Transverse colon (tissue), 4 donors: ENCODE results near the gene TMCO1. TPM values are rescaled to one million over a fixed set of nuclear protein-coding genes. Genes with fewer than 3 reads are reported as not detected.
"Not testable (repeated sequence)": the region's sequence is repeated elsewhere in the genome, so short reads cannot be mapped to it uniquely, and the experiment has no call there.

Experiments used
- DNase-seq: peaks from one replicate; pipeline ENCODE4 v3.0.0-alpha.2; 2019
- H3K27ac ChIP-seq, 4 donors: fragments of 200-600 bp; sonication (generic); 2 replicates each; pipeline ENCODE4 v1.5.1; 2016 to 2018; ENCODE audit warnings: inconsistent platforms in 4 of 4
- H3K27me3 ChIP-seq: fragments of 200-600 bp; sonication (generic); 2 replicates; pipeline ENCODE4 v1.5.1; 2017; ENCODE audit warnings: inconsistent platforms
- H3K36me3 ChIP-seq, 4 donors: fragments of 200-600 bp; sonication (generic); 2 replicates each; pipeline ENCODE4 v1.5.1; 2017 to 2019; ENCODE audit warnings: inconsistent platforms in 4 of 4
- H3K4me1 ChIP-seq, 4 donors: fragments of 200-600 bp; sonication (generic); 2 replicates each; pipeline ENCODE4 v1.5.1; 2017 to 2020; ENCODE audit warnings: inconsistent platforms in 4 of 4
- H3K4me3 ChIP-seq, 4 donors: fragments of 200-600 bp; sonication (generic); 1 replicate in 1 of 4; 2 replicates in 3 of 4; pipeline versions ENCODE4 v1.5.1 to v1.6.1; 2017 to 2019; ENCODE audit warnings: inconsistent platforms in 4 of 4
- H3K9me3 ChIP-seq, 2 donors: fragments of 200-600 bp; sonication (generic); 2 replicates each; pipeline ENCODE4 v1.5.1; 2017 to 2019; ENCODE audit warnings: inconsistent platforms in 2 of 2
- EP300 ChIP-seq: sonication (generic); formaldehyde crosslinking; IDR thresholded peaks from one replicate; pipeline ENCODE4 v1.6.1; 2017; ENCODE audit warnings: antibody characterized with exemption, low read depth
- POLR2A ChIP-seq: fragments of 450-650 bp; IDR thresholded peaks from one replicate; pipeline ENCODE4 v1.6.1; 2016; ENCODE audit warnings: antibody characterized with exemption, mild to moderate bottlenecking, moderate library complexity
- POLR2AphosphoS5 ChIP-seq, 3 donors: sonication (generic); formaldehyde crosslinking; IDR thresholded peaks; one replicate each; pipeline ENCODE4 v1.6.1; 2016; ENCODE audit warnings: antibody characterized with exemption in 3 of 3
- WGBS, 2 donors: methylation state at CpG; one replicate each; pipeline ENCODE4 v1.1.5; 2018; ENCODE audit warnings: low coverage in 1 of 2; 5-methylcytosine and 5-hydroxymethylcytosine counted together
- in situ Hi-C, 4 donors: fragments of 200-750 bp; cut with MboI; loops; one replicate each; pipeline versions ENCODE4 v1.15.0 to v1.15.1; 2017; ENCODE audit warnings: low sequenced_read_pairs in 3 of 4, low pct_ligation_motif_present in 1 of 4, low pct_unique_long_range_greater_than_20kb in 1 of 4
- intact Hi-C: fragments of 100-400 bp; cut with DNase I; formaldehyde crosslinking; loops from one replicate; pipeline ENCODE4 v1.15.1; 2023; ENCODE audit warnings: low total_unique reads
- total RNA-seq, 4 donors: library from RNA; depleted of rRNA; stranded (reverse); fragments of >200 nt; gene quantifications; one replicate each; pipeline ENCODE4 v1.1.0, GENCODE V29; 2016
- TF ChIP-seq, protein P1 (sequence below), 5 experiments: fragments of 200-600 bp in 3 of 5; fragments of 450-650 bp in 2 of 5; sonication (generic) in 3 of 5; IDR thresholded peaks; 1 replicate in 2 of 5; 2 replicates in 3 of 5; pipeline ENCODE4 v1.5.1; 2016 to 2017; ENCODE audit warnings: antibody characterized with exemption in 5 of 5, inconsistent platforms in 3 of 5, mild to moderate bottlenecking in 2 of 5, moderate library complexity in 1 of 5

TMCO1 gene
- total RNA-seq, 4 donors from 2014 or later: 28.3 to 180 (median 128) TPM

DNA sequence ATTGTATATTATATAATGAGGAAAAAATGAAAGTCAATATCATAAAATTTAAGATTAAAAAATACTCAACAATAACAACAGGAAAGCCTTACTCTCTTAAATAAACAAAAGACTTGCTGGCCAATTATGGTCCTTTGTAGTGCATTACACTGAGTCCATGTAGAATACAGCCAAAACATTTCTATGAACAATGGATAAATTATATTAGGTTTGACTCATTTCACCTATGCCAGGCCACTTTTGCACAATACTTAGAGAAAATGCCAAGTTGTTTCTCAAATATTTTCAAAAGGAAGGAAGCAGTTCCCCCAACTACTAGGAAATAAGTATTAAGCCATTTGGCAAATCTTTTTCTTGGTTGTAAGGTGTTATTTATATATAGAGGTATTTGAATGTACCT, 38.9 kb upstream of the TMCO1 start:
- no peak for DNase-seq
- Histone ChIP-seq H3K27ac (no peak overlapping the region), H3K27me3 (no peaks in the 10 kb centered on the region), H3K4me1 (no peaks in the 10 kb centered on the region), H3K4me3 (no peak overlapping the region), H3K9me3 (no peaks in the 10 kb centered on the region), H3K36me3 (no peaks in the 10 kb centered on the region)
- intact Hi-C loops: no loop called here
- no peak for TF ChIP-seq POLR2A
- no peak for TF ChIP-seq EP300
- TF ChIP-seq, protein P1, sequence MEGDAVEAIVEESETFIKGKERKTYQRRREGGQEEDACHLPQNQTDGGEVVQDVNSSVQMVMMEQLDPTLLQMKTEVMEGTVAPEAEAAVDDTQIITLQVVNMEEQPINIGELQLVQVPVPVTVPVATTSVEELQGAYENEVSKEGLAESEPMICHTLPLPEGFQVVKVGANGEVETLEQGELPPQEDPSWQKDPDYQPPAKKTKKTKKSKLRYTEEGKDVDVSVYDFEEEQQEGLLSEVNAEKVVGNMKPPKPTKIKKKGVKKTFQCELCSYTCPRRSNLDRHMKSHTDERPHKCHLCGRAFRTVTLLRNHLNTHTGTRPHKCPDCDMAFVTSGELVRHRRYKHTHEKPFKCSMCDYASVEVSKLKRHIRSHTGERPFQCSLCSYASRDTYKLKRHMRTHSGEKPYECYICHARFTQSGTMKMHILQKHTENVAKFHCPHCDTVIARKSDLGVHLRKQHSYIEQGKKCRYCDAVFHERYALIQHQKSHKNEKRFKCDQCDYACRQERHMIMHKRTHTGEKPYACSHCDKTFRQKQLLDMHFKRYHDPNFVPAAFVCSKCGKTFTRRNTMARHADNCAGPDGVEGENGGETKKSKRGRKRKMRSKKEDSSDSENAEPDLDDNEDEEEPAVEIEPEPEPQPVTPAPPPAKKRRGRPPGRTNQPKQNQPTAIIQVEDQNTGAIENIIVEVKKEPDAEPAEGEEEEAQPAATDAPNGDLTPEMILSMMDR (IDR thresholded peaks at IDR 0.05): no peak
- no peak for TF ChIP-seq POLR2AphosphoS5 (IDR thresholded peaks at IDR 0.05)
- in situ Hi-C loops: no loop called here

DNA sequence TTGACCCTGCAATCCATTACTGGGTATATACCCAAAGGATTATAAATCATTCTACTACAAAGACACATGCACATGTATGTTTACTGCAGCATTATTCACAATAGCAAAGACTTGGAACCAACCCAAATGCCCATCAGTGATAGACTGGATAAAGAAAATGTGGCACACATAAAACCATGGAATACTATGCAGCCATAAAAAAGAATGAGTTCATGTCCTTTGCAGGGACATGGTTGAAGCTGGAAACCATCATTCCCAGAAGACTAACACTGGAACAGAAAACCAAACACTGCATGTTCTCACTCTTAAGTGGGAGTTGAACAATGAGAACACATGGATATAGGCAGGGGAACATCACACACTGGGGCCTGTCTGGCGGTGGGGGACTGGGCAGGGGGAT, 35.8 kb upstream of the TMCO1 start:
- DNase-seq, H3K27me3 ChIP-seq, H3K4me3 ChIP-seq, H3K36me3 ChIP-seq, in situ Hi-C loops, H3K27ac ChIP-seq, intact Hi-C loops, H3K9me3 ChIP-seq, H3K4me1 ChIP-seq: not testable (repeated sequence)
- WGBS, 2 donors: 76 to 83% methylated on average over 1 of the region's 1 CpG

DNA sequence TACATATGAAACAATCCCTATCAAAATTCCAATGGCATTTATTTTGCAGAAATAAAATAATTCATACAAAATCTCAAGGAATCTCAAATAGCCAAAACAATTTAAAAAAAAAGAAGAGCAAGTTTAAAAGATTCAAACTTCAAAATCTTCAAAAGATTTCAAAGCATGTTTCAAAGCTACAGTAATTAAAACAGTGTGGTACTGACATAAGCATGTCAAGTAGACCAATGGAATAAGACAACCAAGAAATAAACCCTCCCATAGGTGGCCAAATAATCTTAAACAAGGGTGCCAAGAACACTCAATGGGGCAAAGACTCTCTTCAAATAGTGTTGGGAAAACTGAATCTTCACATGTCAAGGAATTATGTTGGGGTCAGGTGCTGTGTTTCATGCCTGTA, 30.7 kb upstream of the TMCO1 start:
- in situ Hi-C loops: no loop called here
- Histone ChIP-seq H3K27me3 (no peaks in the 10 kb centered on the region), H3K9me3 (peaks cover 5 to 13% of the 10 kb centered on the region in 2 donors), H3K27ac (no peak overlapping the region), H3K36me3 (no peaks in the 10 kb centered on the region), H3K4me1 (no peaks in the 10 kb centered on the region), H3K4me3 (no peak overlapping the region)
- intact Hi-C loops: no loop called here
- DNase-seq: no peak
- TF ChIP-seq EP300: no peak
- no peak for TF ChIP-seq POLR2A
- TF ChIP-seq, protein P1 (IDR thresholded peaks at IDR 0.05): no peak
- no peak for TF ChIP-seq POLR2AphosphoS5 (IDR thresholded peaks at IDR 0.05)

GRCh38 chr1:165795894-165796293, 27.2 kb upstream of the TMCO1 start:
- intact Hi-C loops (no loop called here), in situ Hi-C loops (no loop called here)
- Histone ChIP-seq H3K27ac (no peak overlapping the region), H3K4me3 (no peak overlapping the region), H3K9me3 (peaks cover 5 to 13% of the 10 kb centered on the region in 2 donors), H3K27me3 (peaks cover 5% of the 10 kb centered on the region), H3K36me3 (no peaks in the 10 kb centered on the region), H3K4me1 (no peaks in the 10 kb centered on the region)
- no peak for DNase-seq
- WGBS, 2 donors: 70 to 72% methylated on average over 2 of the region's 2 CpGs
- TF ChIP-seq EP300: no peak
- no peak for TF ChIP-seq POLR2AphosphoS5 (IDR thresholded peaks at IDR 0.05)
- TF ChIP-seq POLR2A: no peak
- TF ChIP-seq, protein P1 (IDR thresholded peaks at IDR 0.05): no peak

DNA sequence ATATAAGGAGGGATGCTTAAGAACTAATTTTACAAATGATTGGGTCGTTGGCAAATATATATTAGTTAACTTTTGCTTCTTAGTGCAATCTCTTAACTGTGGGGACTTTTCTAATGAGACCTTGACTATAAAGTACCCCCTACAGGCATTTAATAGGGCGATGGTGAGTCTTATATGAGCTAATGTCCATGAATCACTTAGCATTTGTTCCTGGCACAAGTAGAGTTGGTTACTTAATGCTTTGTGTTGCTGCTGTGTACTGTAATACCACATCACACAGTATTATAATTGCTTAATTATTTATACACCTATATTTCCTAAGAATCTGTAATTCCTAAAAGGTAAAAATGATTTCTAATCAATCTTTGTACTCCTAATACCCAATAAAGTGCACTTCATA, 25.3 kb upstream of the TMCO1 start:
- WGBS, 2 donors: 64 to 81% methylated on average over 2 of the region's 2 CpGs
- H3K36me3 ChIP-seq: no peaks in the 10 kb centered on the region
- intact Hi-C loops: no loop called here
- TF ChIP-seq POLR2A (no peak), EP300 (no peak)
- TF ChIP-seq, protein P1 (IDR thresholded peaks at IDR 0.05): no peak
- H3K27me3 ChIP-seq: peaks cover 8% of the 10 kb centered on the region
- no peak overlapping the region for H3K27ac ChIP-seq
- in situ Hi-C loops: no loop called here
- DNase-seq: no peak
- H3K4me3 ChIP-seq: no peak overlapping the region
- no peaks in the 10 kb centered on the region for H3K4me1 ChIP-seq
- peaks cover 0 to 2% of the 10 kb centered on the region in 2 donors for H3K9me3 ChIP-seq
